Spinal cord (tissue), 10 donors: Measurements from ENCODE around the gene OR2J1. TPM values are rescaled to one million over a fixed set of nuclear protein-coding genes. Genes with fewer than 3 reads are reported as not detected.
"Not testable (repeated sequence)": the region's sequence is repeated elsewhere in the genome, so short reads cannot be mapped to it uniquely, and the experiment has no call there.

Experiments
- DNase-seq, 6 donors: peaks; one replicate each; pipeline versions ENCODE4 v3.0.0 to v3.0.0-alpha.2; 2013 to 2015; ENCODE audit warnings: low spot score in 6 of 6, low read depth in 4 of 6
- H3K27ac ChIP-seq: one replicate; pipeline ENCODE4 v1.5.1; 2013; ENCODE audit warnings: low read depth, low read length, control low read depth
- H3K27me3 ChIP-seq: one replicate; pipeline ENCODE4 v1.6.1; 2013; ENCODE audit warnings: low read length; ENCODE audit not compliant: control insufficient read depth, insufficient read depth
- H3K36me3 ChIP-seq: one replicate; pipeline ENCODE4 v1.6.1; 2013; ENCODE audit warnings: low read length; ENCODE audit not compliant: control insufficient read depth, insufficient read depth
- H3K4me1 ChIP-seq: one replicate; pipeline ENCODE4 v1.6.1; 2013; ENCODE audit warnings: low read length; ENCODE audit not compliant: control insufficient read depth, insufficient read depth
- H3K4me3 ChIP-seq: one replicate; pipeline ENCODE4 v1.5.1; 2013; ENCODE audit warnings: low read depth, low read length, control low read depth
- H3K9me3 ChIP-seq: one replicate; pipeline ENCODE4 v1.6.1; 2013; ENCODE audit warnings: low read length; ENCODE audit not compliant: control insufficient read depth, insufficient read depth
- WGBS: methylation state at CpG from one replicate; pipeline ENCODE4 v1.1.5; 2013; ENCODE audit warnings: missing lambda C conversion rate; ENCODE audit not compliant: insufficient coverage; 5-methylcytosine and 5-hydroxymethylcytosine counted together
- polyA plus RNA-seq, 2 donors: library from polyadenylated mRNA; unstranded; fragments of 120-200 nt; gene quantifications; one replicate each; pipeline ENCODE4 v1.2.1, GENCODE V29; 2013; ENCODE audit not compliant: insufficient read length in 2 of 2
- total RNA-seq, 2 donors: library from RNA; depleted of rRNA in 1 of 2; stranded (reverse); fragments of 120-200 nt in 1 of 2; fragments of >200 nt in 1 of 2; gene quantifications; one replicate each; pipeline versions ENCODE4 v1.2.3 to v1.2.4, GENCODE V29; 2013 to 2014
- donor health status: healthy.

The OR2J1 gene
- total and polyA plus RNA-seq, 4 donors: not detected

GRCh38 chr6:29112135-29112534, 12.8 kb downstream of the OR2J1 start:
- Histone ChIP-seq H3K4me3 (no peak overlapping the region), H3K4me1 (no peaks in the 10 kb centered on the region), H3K27me3 (no peaks in the 10 kb centered on the region), H3K36me3 (no peaks in the 10 kb centered on the region), H3K9me3 (no peaks in the 10 kb centered on the region), H3K27ac (no peak overlapping the region)
- 91% methylated on average over 6 of the region's 7 CpGs for WGBS
- no peak for DNase-seq

GRCh38 chr6:29114964-29115363, 15.7 kb downstream of the OR2J1 start:
- no CpG with 5 or more reads among the region's 3 CpGs for WGBS
- not testable (repeated sequence) for H3K4me1 ChIP-seq, DNase-seq, H3K36me3 ChIP-seq, H3K27ac ChIP-seq, H3K4me3 ChIP-seq, H3K27me3 ChIP-seq, H3K9me3 ChIP-seq

- Histone ChIP-seq H3K4me3 (no peak overlapping the region), H3K4me1 (no peaks in the 10 kb centered on the region), H3K27me3 (no peaks in the 10 kb centered on the region), H3K36me3 (no peaks in the 10 kb centered on the region), H3K27ac (no peak overlapping the region), H3K9me3 (no peaks in the 10 kb centered on the region)
- no peak for DNase-seq
- 79% methylated on average over 15 of the region's 15 CpGs for WGBS
Measured at GRCh38 chr6:29129326-29130012, 30.2 kb downstream of the OR2J1 start.

- no peak for DNase-seq
- Histone ChIP-seq H3K9me3 (no peaks in the 10 kb centered on the region), H3K4me1 (no peaks in the 10 kb centered on the region), H3K4me3 (no peak overlapping the region), H3K36me3 (no peaks in the 10 kb centered on the region), H3K27me3 (no peaks in the 10 kb centered on the region), H3K27ac (no peak overlapping the region)
- 97% methylated on average over 3 of the region's 4 CpGs for WGBS
Measured at GRCh38 chr6:29130644-29131043, 31.4 kb downstream of the OR2J1 start.

- no peak overlapping the region for H3K27ac ChIP-seq
- no CpG with 5 or more reads among the region's 2 CpGs for WGBS
Measured at GRCh38 chr6:29131691-29132090, 32.4 kb downstream of the OR2J1 start.

GRCh38 chr6:29137724-29138123, 38.4 kb downstream of the OR2J1 start:
- Histone ChIP-seq H3K27ac (no peak overlapping the region), H3K4me3 (no peak overlapping the region), H3K27me3 (no peaks in the 10 kb centered on the region), H3K36me3 (no peaks in the 10 kb centered on the region), H3K9me3 (no peaks in the 10 kb centered on the region), H3K4me1 (no peaks in the 10 kb centered on the region)
- no peak for DNase-seq
- WGBS: no CpG with 5 or more reads among the region's 4 CpGs

More at GRCh38 chr6:29131691-29132090, 32.4 kb downstream of the OR2J1 start:
- Histone ChIP-seq H3K9me3 (no peaks in the 10 kb centered on the region), H3K27me3 (no peaks in the 10 kb centered on the region), H3K36me3 (no peaks in the 10 kb centered on the region), H3K4me3 (no peak overlapping the region), H3K4me1 (no peaks in the 10 kb centered on the region)
- no peak for DNase-seq

GRCh38 chr6:29141606-29142005, 42.3 kb downstream of the OR2J1 start:
- no peak overlapping the region for H3K27ac ChIP-seq
- no peaks in the 10 kb centered on the region for H3K4me1 ChIP-seq
- no peak for DNase-seq
- no CpG with 5 or more reads among the region's 1 CpG for WGBS
- no peaks in the 10 kb centered on the region for H3K27me3 ChIP-seq
- H3K4me3 ChIP-seq: no peak overlapping the region
- H3K9me3 ChIP-seq: no peaks in the 10 kb centered on the region
- no peaks in the 10 kb centered on the region for H3K36me3 ChIP-seq

GRCh38 chr6:29142309-29142708, 43.0 kb downstream of the OR2J1 start:
- DNase-seq: no peak
- Histone ChIP-seq H3K4me1 (no peaks in the 10 kb centered on the region), H3K4me3 (no peak overlapping the region), H3K27me3 (no peaks in the 10 kb centered on the region), H3K27ac (no peak overlapping the region), H3K36me3 (no peaks in the 10 kb centered on the region), H3K9me3 (no peaks in the 10 kb centered on the region)

GRCh38 chr6:29146179-29146578, 46.9 kb downstream of the OR2J1 start:
- no peak overlapping the region for H3K27ac ChIP-seq
- peaks cover 4% of the 10 kb centered on the region for H3K9me3 ChIP-seq
- H3K36me3 ChIP-seq: no peaks in the 10 kb centered on the region
- H3K4me1 ChIP-seq: no peaks in the 10 kb centered on the region
- no peak for DNase-seq
- no peaks in the 10 kb centered on the region for H3K27me3 ChIP-seq
- H3K4me3 ChIP-seq: no peak overlapping the region
- 83% methylated on average over 1 of the region's 2 CpGs for WGBS

- H3K4me3 ChIP-seq: no peak overlapping the region
- no peak for DNase-seq
- H3K36me3 ChIP-seq: no peaks in the 10 kb centered on the region
- no CpG with 5 or more reads among the region's 3 CpGs for WGBS
- H3K27ac ChIP-seq: no peak overlapping the region
- H3K4me1 ChIP-seq: no peaks in the 10 kb centered on the region
- H3K9me3 ChIP-seq: peaks cover 4% of the 10 kb centered on the region
- no peaks in the 10 kb centered on the region for H3K27me3 ChIP-seq
Measured at GRCh38 chr6:29147074-29147473, 47.8 kb downstream of the OR2J1 start.
